Activated naive CD8-positive, alpha-beta T cell treated with anti-CD3 and anti-CD28 coated beads, Interleukin-2, amount 50 U/mL, for 24 hours (primary cell): ENCODE measurements around the gene MAP1A.

Source experiments
- ATAC-seq: fragments of 150-1000 bp; cut with Tn5 transposase; one replicate; pipeline ENCODE4 v1.10.0; 2021
- DNase-seq: peaks from one replicate; pipeline ENCODE4 v3.0.0; 2021
- H3K27ac Mint-ChIP-seq: one replicate; pipeline ENCODE4 v1.8.0; 2021; ENCODE audit warnings: mild to moderate bottlenecking, mixed read lengths
- H3K27me3 Mint-ChIP-seq: one replicate; pipeline ENCODE4 v1.8.0; 2021; ENCODE audit warnings: mixed read lengths
- H3K36me3 Mint-ChIP-seq: one replicate; pipeline ENCODE4 v1.8.0; 2021; ENCODE audit warnings: low read depth, mixed read lengths
- H3K4me1 Mint-ChIP-seq: one replicate; pipeline ENCODE4 v1.8.0; 2021; ENCODE audit warnings: mixed read lengths
- H3K4me3 Mint-ChIP-seq: one replicate; pipeline ENCODE4 v1.8.0; 2021; ENCODE audit warnings: mild to moderate bottlenecking, moderate library complexity, mixed read lengths
- H3K9me3 Mint-ChIP-seq: one replicate; pipeline ENCODE4 v1.8.0; 2021; ENCODE audit warnings: mixed read lengths

The MAP1A gene

DNA sequence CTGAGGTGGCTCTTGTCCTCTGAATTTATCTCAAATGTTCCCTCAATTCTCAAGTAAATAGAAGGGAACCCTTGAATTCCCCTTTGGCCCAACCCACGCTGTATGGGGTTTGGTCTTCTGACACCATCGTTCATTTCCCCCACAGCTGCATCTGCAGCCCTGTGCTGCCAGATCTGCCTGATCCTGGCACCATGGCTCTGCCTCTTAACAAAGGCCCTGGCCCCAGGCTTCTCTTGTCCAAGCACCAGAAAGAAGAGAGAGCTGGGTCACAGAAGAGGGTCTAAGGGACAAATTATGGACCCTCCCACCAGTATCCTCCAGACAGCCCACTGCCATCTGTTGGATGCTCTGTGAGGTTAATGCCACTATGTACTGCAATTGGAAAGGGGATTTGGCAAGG lies 1.8 kb downstream of the MAP1A start:
- ATAC-seq (no peak), DNase-seq (no peak)
- Mint-ChIP-seq H3K27me3 (peaks cover 23% of the 10 kb centered on the region), H3K36me3 (no peaks in the 10 kb centered on the region), H3K9me3 (no peaks in the 10 kb centered on the region), H3K4me1 (peaks cover 31% of the 10 kb centered on the region), H3K4me3 (no peak overlapping the region), H3K27ac (no peak overlapping the region)

DNA sequence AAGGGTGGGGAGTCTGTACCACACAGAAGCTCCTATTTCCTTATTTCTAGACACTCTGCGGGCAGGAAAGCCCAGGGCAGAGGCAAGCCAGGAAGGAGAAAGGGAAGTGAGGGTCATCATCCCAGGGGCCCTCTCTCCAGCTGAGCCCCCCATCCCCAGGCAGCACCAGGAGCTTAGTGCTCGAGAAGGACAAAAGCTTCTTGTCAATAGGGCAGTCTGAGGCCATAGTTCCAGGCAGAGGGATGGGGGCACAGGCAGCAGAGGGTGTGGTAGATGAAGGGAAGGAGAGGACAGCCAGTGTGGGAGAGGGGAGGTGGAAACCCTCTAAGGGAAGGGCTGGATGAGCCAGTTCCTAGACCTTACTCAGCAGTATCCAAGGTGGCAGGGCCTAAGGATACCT lies 2.7 kb downstream of the MAP1A start:
- ATAC-seq (no peak), DNase-seq (no peak)
- H3K36me3 Mint-ChIP-seq: no peaks in the 10 kb centered on the region
- H3K4me1 Mint-ChIP-seq: peaks cover 29% of the 10 kb centered on the region
- no peak overlapping the region for H3K4me3 Mint-ChIP-seq
- no peaks in the 10 kb centered on the region for H3K9me3 Mint-ChIP-seq
- H3K27me3 Mint-ChIP-seq: peaks cover 23% of the 10 kb centered on the region
- H3K27ac Mint-ChIP-seq: no peak overlapping the region

DNA sequence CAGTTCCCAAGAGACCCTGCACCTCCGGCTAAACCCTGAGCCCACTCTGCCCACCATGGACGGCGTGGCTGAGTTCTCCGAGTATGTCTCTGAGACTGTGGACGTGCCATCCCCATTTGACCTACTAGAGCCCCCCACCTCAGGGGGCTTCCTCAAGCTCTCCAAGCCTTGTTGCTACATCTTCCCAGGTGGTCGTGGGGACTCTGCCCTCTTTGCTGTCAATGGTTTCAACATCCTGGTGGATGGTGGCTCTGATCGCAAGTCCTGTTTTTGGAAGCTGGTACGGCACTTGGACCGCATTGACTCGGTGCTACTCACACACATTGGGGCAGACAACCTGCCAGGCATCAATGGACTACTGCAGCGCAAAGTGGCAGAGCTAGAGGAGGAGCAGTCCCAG lies 4.0 kb downstream of the MAP1A start:
- Mint-ChIP-seq H3K4me3 (no peak overlapping the region), H3K27ac (no peak overlapping the region), H3K4me1 (peaks cover 28% of the 10 kb centered on the region), H3K36me3 (no peaks in the 10 kb centered on the region), H3K27me3 (peaks cover 19% of the 10 kb centered on the region), H3K9me3 (no peaks in the 10 kb centered on the region)
- no peak for DNase-seq
- ATAC-seq: no peak

DNA sequence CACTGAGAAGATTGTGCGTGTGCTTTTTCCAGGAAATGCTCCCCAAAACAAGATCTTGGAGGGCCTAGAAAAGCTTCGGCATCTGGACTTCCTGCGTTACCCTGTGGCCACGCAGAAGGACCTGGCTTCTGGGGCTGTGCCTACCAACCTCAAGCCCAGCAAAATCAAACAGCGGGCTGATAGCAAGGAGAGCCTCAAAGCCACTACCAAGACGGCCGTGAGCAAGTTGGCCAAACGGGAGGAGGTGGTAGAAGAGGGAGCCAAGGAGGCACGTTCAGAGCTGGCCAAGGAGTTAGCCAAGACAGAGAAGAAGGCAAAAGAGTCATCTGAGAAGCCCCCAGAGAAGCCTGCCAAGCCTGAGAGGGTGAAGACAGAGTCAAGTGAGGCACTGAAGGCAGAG lies 4.8 kb downstream of the MAP1A start:
- Mint-ChIP-seq H3K4me3 (no peak overlapping the region), H3K36me3 (no peaks in the 10 kb centered on the region), H3K9me3 (no peaks in the 10 kb centered on the region), H3K27me3 (peaks cover 13% of the 10 kb centered on the region), H3K27ac (no peak overlapping the region), H3K4me1 (peaks cover 21% of the 10 kb centered on the region)
- ATAC-seq (no peak), DNase-seq (no peak)

DNA sequence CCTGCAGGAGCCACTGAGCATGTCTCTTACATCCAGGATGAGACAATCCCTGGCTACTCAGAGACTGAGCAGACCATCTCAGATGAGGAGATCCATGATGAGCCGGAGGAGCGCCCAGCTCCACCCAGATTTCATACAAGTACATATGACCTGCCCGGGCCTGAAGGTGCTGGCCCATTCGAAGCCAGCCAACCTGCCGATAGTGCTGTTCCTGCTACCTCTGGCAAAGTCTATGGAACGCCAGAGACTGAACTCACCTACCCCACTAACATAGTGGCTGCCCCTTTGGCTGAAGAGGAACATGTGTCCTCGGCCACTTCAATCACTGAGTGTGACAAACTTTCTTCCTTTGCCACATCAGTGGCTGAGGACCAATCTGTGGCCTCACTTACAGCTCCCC lies 6.2 kb downstream of the MAP1A start:
- H3K9me3 Mint-ChIP-seq: no peaks in the 10 kb centered on the region
- H3K36me3 Mint-ChIP-seq: no peaks in the 10 kb centered on the region
- H3K27me3 Mint-ChIP-seq: peaks cover 5% of the 10 kb centered on the region
- ATAC-seq (no peak), DNase-seq (no peak)
- no peak overlapping the region for H3K4me3 Mint-ChIP-seq
- peaks cover 9% of the 10 kb centered on the region for H3K4me1 Mint-ChIP-seq
- H3K27ac Mint-ChIP-seq: no peak overlapping the region

DNA sequence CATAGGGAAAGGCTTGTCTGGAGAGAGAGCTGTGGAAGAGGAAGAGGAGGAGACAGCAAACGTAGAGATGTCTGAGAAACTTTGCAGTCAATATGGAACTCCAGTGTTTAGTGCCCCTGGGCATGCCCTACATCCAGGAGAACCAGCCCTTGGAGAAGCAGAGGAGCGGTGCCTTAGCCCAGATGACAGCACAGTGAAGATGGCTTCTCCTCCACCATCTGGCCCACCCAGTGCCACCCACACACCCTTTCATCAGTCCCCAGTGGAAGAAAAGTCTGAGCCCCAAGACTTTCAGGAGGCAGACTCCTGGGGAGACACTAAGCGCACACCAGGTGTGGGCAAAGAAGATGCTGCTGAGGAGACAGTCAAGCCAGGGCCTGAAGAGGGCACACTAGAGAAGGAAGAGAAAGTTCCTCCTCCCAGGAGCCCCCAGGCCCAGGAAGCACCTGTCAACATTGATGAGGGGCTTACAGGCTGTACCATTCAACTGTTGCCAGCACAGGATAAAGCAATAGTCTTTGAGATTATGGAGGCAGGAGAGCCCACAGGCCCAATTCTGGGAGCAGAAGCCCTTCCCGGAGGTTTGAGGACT lies 6.9 kb downstream of the MAP1A start:
- peaks cover 4% of the 10 kb centered on the region for H3K4me1 Mint-ChIP-seq
- H3K27ac Mint-ChIP-seq: no peak overlapping the region

DNA sequence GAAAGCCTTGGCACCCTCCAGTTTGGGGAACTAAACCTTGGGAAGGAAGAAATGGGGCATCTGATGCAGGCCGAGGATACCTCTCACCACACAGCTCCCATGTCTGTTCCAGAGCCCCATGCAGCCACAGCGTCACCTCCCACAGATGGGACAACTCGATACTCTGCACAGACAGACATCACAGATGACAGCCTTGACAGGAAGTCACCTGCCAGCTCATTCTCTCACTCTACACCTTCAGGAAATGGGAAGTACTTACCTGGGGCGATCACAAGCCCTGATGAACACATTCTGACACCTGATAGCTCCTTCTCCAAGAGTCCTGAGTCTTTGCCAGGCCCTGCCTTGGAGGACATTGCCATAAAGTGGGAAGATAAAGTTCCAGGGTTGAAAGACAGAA lies 7.7 kb downstream of the MAP1A start:
- no peak overlapping the region for H3K4me3 Mint-ChIP-seq
- H3K9me3 Mint-ChIP-seq: no peaks in the 10 kb centered on the region
- peaks cover 4% of the 10 kb centered on the region for H3K4me1 Mint-ChIP-seq
- no peak overlapping the region for H3K27ac Mint-ChIP-seq
- no peak for ATAC-seq
- H3K36me3 Mint-ChIP-seq: no peaks in the 10 kb centered on the region
- no peaks in the 10 kb centered on the region for H3K27me3 Mint-ChIP-seq
- no peak for DNase-seq

More for the DNA sequence above, 6.9 kb downstream of the MAP1A start:
- no peaks in the 10 kb centered on the region for H3K36me3 Mint-ChIP-seq
- ATAC-seq (no peak), DNase-seq (no peak)
- no peaks in the 10 kb centered on the region for H3K27me3 Mint-ChIP-seq
- H3K9me3 Mint-ChIP-seq: no peaks in the 10 kb centered on the region
- no peak overlapping the region for H3K4me3 Mint-ChIP-seq

DNA sequence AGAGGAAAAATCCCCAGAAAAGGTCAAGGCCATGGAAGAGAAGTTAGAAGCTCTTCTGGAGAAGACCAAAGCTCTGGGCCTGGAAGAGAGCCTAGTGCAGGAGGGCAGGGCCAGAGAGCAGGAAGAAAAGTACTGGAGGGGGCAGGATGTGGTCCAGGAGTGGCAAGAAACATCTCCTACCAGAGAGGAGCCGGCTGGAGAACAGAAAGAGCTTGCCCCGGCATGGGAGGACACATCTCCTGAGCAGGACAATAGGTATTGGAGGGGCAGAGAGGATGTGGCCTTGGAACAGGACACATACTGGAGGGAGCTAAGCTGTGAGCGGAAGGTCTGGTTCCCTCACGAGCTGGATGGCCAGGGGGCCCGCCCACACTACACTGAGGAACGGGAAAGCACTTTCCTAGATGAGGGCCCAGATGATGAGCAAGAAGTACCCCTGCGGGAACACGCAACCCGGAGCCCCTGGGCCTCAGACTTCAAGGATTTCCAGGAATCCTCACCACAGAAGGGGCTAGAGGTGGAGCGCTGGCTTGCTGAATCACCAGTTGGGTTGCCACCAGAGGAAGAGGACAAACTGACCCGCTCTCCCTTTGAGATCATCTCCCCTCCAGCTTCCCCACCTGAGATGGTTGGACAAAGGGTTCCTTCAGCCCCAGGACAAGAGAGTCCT lies 9.0 kb downstream of the MAP1A start:
- Mint-ChIP-seq H3K9me3 (no peaks in the 10 kb centered on the region), H3K27me3 (no peaks in the 10 kb centered on the region), H3K36me3 (no peaks in the 10 kb centered on the region), H3K4me3 (no peak overlapping the region), H3K4me1 (peaks cover 4% of the 10 kb centered on the region), H3K27ac (no peak overlapping the region)
- ATAC-seq: no peak
- no peak for DNase-seq

DNA sequence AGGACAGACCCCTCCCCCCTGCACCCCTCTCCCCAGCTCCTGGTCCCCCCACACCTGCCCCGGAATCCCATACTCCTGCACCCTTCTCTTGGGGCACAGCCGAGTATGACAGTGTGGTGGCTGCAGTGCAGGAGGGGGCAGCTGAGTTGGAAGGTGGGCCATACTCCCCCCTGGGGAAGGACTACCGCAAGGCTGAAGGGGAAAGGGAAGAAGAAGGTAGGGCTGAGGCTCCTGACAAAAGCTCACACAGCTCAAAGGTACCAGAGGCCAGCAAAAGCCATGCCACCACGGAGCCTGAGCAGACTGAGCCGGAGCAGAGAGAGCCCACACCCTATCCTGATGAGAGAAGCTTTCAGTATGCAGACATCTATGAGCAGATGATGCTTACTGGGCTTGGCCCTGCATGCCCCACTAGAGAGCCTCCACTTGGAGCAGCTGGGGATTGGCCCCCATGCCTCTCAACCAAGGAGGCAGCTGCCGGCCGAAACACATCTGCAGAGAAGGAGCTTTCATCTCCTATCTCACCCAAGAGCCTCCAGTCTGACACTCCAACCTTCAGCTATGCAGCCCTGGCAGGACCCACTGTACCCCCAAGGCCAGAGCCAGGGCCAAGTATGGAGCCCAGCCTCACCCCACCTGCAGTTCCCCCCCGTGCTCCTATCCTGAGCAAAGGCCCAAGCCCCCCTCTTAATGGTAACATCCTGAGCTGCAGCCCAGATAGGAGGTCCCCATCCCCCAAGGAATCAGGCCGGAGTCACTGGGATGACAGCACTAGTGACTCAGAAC lies 9.8 kb downstream of the MAP1A start:
- Mint-ChIP-seq H3K9me3 (no peaks in the 10 kb centered on the region), H3K27me3 (no peaks in the 10 kb centered on the region), H3K4me3 (no peak overlapping the region), H3K27ac (no peak overlapping the region), H3K4me1 (peaks cover 4% of the 10 kb centered on the region), H3K36me3 (no peaks in the 10 kb centered on the region)
- no peak for ATAC-seq
- no peak for DNase-seq

DNA sequence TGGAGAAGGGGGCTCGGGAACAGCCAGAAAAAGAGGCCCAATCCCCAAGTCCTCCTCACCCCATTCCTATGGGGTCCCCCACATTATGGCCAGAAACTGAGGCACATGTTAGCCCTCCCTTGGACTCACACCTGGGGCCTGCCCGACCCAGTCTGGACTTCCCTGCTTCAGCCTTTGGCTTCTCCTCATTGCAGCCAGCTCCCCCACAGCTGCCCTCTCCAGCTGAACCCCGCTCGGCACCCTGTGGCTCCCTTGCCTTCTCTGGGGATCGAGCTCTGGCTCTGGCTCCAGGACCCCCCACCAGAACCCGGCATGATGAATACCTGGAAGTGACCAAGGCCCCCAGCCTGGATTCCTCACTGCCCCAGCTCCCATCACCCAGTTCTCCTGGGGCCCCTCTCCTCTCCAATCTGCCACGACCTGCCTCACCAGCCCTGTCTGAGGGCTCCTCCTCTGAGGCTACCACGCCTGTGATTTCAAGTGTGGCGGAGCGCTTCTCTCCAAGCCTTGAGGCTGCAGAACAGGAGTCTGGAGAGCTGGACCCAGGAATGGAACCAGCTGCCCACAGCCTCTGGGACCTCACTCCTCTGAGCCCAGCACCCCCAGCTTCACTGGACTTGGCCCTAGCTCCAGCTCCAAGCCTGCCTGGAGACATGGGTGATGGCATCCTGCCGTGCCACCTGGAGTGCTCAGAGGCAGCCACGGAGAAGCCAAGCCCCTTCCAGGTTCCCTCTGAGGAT lies 10.6 kb downstream of the MAP1A start:
- H3K27me3 Mint-ChIP-seq: no peaks in the 10 kb centered on the region
- no peaks in the 10 kb centered on the region for H3K9me3 Mint-ChIP-seq
- H3K27ac Mint-ChIP-seq: no peak overlapping the region
- no peaks in the 10 kb centered on the region for H3K36me3 Mint-ChIP-seq
- H3K4me3 Mint-ChIP-seq: no peak overlapping the region
- H3K4me1 Mint-ChIP-seq: peaks cover 4% of the 10 kb centered on the region
- ATAC-seq (no peak), DNase-seq (no peak)

DNA sequence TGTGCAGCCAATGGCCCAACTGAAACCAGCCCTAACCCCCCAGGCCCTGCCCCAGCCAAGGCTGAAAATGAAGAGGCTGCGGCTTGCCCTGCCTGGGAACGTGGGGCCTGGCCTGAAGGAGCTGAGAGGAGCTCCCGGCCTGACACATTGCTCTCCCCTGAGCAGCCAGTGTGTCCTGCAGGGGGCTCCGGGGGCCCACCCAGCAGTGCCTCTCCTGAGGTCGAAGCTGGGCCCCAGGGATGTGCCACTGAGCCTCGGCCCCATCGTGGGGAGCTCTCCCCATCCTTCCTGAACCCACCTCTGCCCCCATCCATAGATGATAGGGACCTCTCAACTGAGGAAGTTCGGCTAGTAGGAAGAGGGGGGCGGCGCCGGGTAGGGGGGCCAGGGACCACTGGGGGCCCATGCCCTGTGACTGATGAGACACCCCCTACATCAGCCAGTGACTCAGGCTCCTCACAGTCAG lies 11.2 kb downstream of the MAP1A start:
- Mint-ChIP-seq H3K4me1 (peaks cover 4% of the 10 kb centered on the region), H3K27me3 (no peaks in the 10 kb centered on the region), H3K4me3 (no peak overlapping the region), H3K36me3 (no peaks in the 10 kb centered on the region), H3K9me3 (no peaks in the 10 kb centered on the region), H3K27ac (no peak overlapping the region)
- ATAC-seq: no peak
- DNase-seq: no peak

DNA sequence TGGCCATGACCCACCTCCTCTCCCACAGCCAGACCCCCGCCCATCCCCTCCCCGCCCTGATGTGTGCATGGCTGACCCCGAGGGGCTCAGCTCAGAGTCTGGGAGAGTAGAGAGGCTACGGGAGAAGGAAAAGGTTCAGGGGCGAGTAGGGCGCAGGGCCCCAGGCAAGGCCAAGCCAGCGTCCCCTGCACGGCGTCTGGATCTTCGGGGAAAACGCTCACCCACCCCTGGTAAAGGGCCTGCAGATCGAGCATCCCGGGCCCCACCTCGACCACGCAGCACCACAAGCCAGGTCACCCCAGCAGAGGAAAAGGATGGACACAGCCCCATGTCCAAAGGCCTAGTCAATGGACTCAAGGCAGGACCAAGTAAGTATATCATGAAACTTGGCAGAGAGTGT lies 11.7 kb downstream of the MAP1A start:
- Mint-ChIP-seq H3K4me3 (no peak overlapping the region), H3K9me3 (no peaks in the 10 kb centered on the region), H3K36me3 (no peaks in the 10 kb centered on the region), H3K4me1 (peaks cover 4% of the 10 kb centered on the region), H3K27ac (no peak overlapping the region), H3K27me3 (no peaks in the 10 kb centered on the region)
- DNase-seq (no peak), ATAC-seq (no peak)

DNA sequence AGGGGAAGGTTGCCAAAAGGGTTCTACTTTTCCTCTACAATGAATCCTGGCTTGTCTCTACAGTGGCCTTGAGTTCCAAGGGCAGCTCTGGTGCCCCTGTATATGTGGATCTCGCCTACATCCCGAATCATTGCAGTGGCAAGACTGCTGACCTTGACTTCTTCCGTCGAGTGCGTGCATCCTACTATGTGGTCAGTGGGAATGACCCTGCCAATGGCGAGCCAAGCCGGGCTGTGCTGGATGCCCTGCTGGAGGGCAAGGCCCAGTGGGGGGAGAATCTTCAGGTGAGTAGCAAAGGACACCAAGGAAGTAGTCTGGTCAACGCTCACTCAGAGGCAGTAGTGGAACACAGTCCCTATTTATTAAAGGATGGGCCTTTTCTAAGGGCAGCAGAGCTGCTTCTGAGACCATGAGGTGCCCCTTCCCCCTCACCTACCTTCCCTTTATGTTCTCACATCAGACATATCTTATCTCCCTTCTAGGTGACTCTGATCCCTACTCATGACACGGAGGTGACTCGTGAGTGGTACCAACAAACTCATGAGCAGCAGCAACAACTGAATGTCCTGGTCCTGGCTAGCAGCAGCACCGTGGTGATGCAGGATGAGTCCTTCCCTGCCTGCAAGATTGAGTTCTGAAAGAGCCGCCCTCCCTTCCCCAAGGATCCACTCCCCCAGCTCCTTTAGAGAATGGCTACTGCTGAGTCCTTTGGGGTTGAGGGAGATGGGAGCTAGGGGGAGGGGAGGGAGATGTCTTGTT lies 12.4 kb downstream of the MAP1A start:
- no peak for ATAC-seq
- DNase-seq: no peak
- no peak overlapping the region for H3K27ac Mint-ChIP-seq
- peaks cover 4% of the 10 kb centered on the region for H3K4me1 Mint-ChIP-seq
- no peak overlapping the region for H3K4me3 Mint-ChIP-seq
- no peaks in the 10 kb centered on the region for H3K9me3 Mint-ChIP-seq
- H3K27me3 Mint-ChIP-seq: no peaks in the 10 kb centered on the region
- no peaks in the 10 kb centered on the region for H3K36me3 Mint-ChIP-seq

DNA sequence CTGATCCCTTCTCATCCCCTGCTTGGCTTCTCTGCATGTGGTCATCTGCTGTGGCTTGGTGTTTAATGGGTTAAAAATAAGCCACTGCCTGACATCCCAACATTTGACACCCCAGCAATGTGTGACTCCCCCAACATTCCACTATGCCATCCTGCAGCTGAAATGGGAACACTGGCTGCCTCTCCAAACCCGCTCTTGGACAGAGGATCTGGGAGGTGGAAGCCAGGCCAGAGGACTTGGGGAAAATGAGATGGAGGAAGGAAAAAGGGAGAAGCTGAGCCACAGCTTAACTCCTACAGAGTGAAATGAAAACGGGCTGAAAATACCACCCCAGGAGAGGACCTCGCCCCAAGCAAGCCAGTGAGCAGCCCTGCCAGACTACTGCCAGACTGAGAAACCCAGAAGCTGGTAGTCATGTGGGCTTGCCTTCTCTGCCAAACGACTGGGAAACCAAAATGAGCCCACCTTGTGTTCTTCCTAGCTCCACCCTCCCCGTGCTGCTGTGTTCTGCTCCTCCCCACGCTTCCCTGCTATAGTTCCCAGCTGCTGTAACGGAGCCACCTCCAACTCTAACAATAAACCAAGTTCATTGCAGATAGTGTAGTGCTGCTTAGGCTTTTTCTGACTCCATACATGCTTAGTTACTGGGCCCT lies 13.7 kb downstream of the MAP1A start:
- DNase-seq (no peak), ATAC-seq (no peak)
- no peaks in the 10 kb centered on the region for H3K27me3 Mint-ChIP-seq
- no peaks in the 10 kb centered on the region for H3K4me1 Mint-ChIP-seq
- H3K4me3 Mint-ChIP-seq: no peak overlapping the region
- H3K9me3 Mint-ChIP-seq: no peaks in the 10 kb centered on the region
- H3K27ac Mint-ChIP-seq: no peak overlapping the region
- no peaks in the 10 kb centered on the region for H3K36me3 Mint-ChIP-seq
